Gastrocnemius medialis (tissue), 4 donors: ENCODE measurements around the gene KCNJ4.

Experiments
- CTCF ChIP-seq, 5 experiments: fragments of 450-650 bp in 3 of 5; fragments of 200-600 bp in 2 of 5; sonication (generic) in 2 of 5; IDR thresholded peaks in 4 of 5; conservative IDR thresholded peaks in 1 of 5; 1 replicate in 4 of 5; 2 replicates in 1 of 5; pipeline ENCODE4 v1.5.1; 2016 to 2019; ENCODE audit warnings: antibody characterized with exemption in 5 of 5, mild to moderate bottlenecking in 3 of 5, moderate library complexity in 3 of 5
- POLR2A ChIP-seq, 2 donors: fragments of 450-650 bp; IDR thresholded peaks; one replicate each; pipeline ENCODE4 v1.6.1; 2017; ENCODE audit warnings: antibody characterized with exemption in 2 of 2, mild to moderate bottlenecking in 2 of 2, moderate library complexity in 2 of 2

- TF ChIP-seq CTCF (IDR thresholded peaks at IDR 0.05 in 4 of 5, conservative IDR thresholded peaks at IDR 0.05 in 1 of 5), result no peak
- no peak for TF ChIP-seq POLR2A (IDR thresholded peaks at IDR 0.05)
Observed at GRCh38 chr22:38484244-38484643, 29.2 kb upstream of the KCNJ4 start.
